Thyroid gland (tissue), 4 donors: ENCODE data around the gene SYT12. TPM values are rescaled to one million over a fixed set of nuclear protein-coding genes. Genes with fewer than 3 reads are reported as not detected.

Experiments used
- DNase-seq, 2 donors: peaks; one replicate each; pipeline ENCODE4 v3.0.0-alpha.2; 2019
- H3K27ac ChIP-seq, 3 donors: fragments of 200-600 bp; sonication (generic); 1 replicate in 2 of 3; 2 replicates in 1 of 3; pipeline ENCODE4 v1.5.1; 2016 to 2019; ENCODE audit warnings: mild to moderate bottlenecking in 1 of 3, moderate library complexity in 1 of 3
- H3K27me3 ChIP-seq: fragments of 200-600 bp; sonication (generic); one replicate; pipeline ENCODE4 v1.5.1; 2019
- H3K36me3 ChIP-seq, 2 donors: fragments of 200-600 bp; sonication (generic); one replicate each; pipeline ENCODE4 v1.5.1; 2016 to 2019
- H3K4me1 ChIP-seq, 2 donors: fragments of 200-600 bp; sonication (generic); one replicate each; pipeline ENCODE4 v1.5.1; 2017 to 2019
- H3K4me3 ChIP-seq, 3 donors: fragments of 200-600 bp; sonication (generic); replicated peaks in 1 of 3; 1 replicate in 2 of 3; 2 replicates in 1 of 3; pipeline ENCODE4 v1.5.1; 2016; ENCODE audit warnings: mild to moderate bottlenecking in 1 of 3
- H3K9me3 ChIP-seq: fragments of 200-600 bp; sonication (generic); one replicate; pipeline ENCODE4 v1.5.1; 2017
- CTCF ChIP-seq, 6 experiments: fragments of 200-600 bp in 3 of 6; fragments of 450-650 bp in 3 of 6; sonication (generic) in 3 of 6; IDR thresholded peaks; one replicate each; pipeline ENCODE4 v1.5.1; 2016 to 2019; ENCODE audit warnings: antibody characterized with exemption in 6 of 6, mild to moderate bottlenecking in 2 of 6, inconsistent platforms in 1 of 6, moderate library complexity in 1 of 6
- POLR2A ChIP-seq, 2 donors: fragments of 450-650 bp; IDR thresholded peaks; one replicate each; pipeline ENCODE4 v1.6.1; 2017; ENCODE audit warnings: antibody characterized with exemption in 2 of 2, mild to moderate bottlenecking in 2 of 2, moderate library complexity in 1 of 2
- WGBS, 2 donors: methylation state at CpG; one replicate each; pipeline ENCODE4 v1.1.5; 2017; 5-methylcytosine and 5-hydroxymethylcytosine counted together
- intact Hi-C: fragments of 100-400 bp; cut with DNase I; formaldehyde crosslinking; loops from one replicate; pipeline ENCODE4 v1.15.1; 2023
- total RNA-seq, 4 donors: library from RNA; depleted of rRNA; stranded (reverse); fragments of >200 nt; gene quantifications; one replicate each; pipeline ENCODE4 v1.2.3, GENCODE V29; 2016

Gene SYT12
- total RNA-seq, 4 donors from 2014 or later, result 0.13 to 0.44 (median 0.22) TPM; not detected in 1

GRCh38 chr11:67082071-67082791, 59.3 kb downstream of the SYT12 start:
- Histone ChIP-seq H3K36me3 (no peaks in the 10 kb centered on the region), H3K4me1 (peaks cover 10 to 12% of the 10 kb centered on the region in 2 donors), H3K27me3 (no peaks in the 10 kb centered on the region), H3K4me3 (no peak overlapping the region), H3K27ac (no peak overlapping the region), H3K9me3 (no peaks in the 10 kb centered on the region)
- TF ChIP-seq CTCF (IDR thresholded peaks at IDR 0.05), result no peak
- TF ChIP-seq POLR2A (IDR thresholded peaks at IDR 0.05), result no peak
- intact Hi-C loops, result loop anchor here (5.0 kb wide), 2 partner anchors 85 to 235 kb away; no protein-coding TSS in a partner anchor
- 38 to 41% methylated on average over 18 to 19 of the region's 20 CpGs for WGBS, 2 donors
- DNase-seq, result peak; percentile 30

GRCh38 chr11:67083786-67084366, 60.9 kb downstream of the SYT12 start:
- intact Hi-C loops, result loop anchor here (5.0 kb wide), 2 partner anchors 83 to 233 kb away; no protein-coding TSS in a partner anchor

GRCh38 chr11:67085617-67086016, 62.7 kb downstream of the SYT12 start:
- H3K4me1 ChIP-seq, result peaks cover 10 to 12% of the 10 kb centered on the region in 2 donors
- H3K4me3 ChIP-seq, result no peak overlapping the region
- intact Hi-C loops, result no loop called here
- WGBS, 2 donors, result 91 to 95% methylated on average over 5 of the region's 5 CpGs
- no peak overlapping the region for H3K27ac ChIP-seq
- H3K27me3 ChIP-seq, result no peaks in the 10 kb centered on the region
- TF ChIP-seq POLR2A (IDR thresholded peaks at IDR 0.05) (no peak), CTCF (IDR thresholded peaks at IDR 0.05) (no peak)
- no peaks in the 10 kb centered on the region for H3K36me3 ChIP-seq
- no peaks in the 10 kb centered on the region for H3K9me3 ChIP-seq
- no peak for DNase-seq

More at GRCh38 chr11:67083786-67084366, 60.9 kb downstream of the SYT12 start:
- no peaks in the 10 kb centered on the region for H3K9me3 ChIP-seq
- no peaks in the 10 kb centered on the region for H3K36me3 ChIP-seq
- no peak overlapping the region for H3K27ac ChIP-seq
- H3K4me3 ChIP-seq, result no peak overlapping the region
- H3K27me3 ChIP-seq, result no peaks in the 10 kb centered on the region
- peaks cover 10 to 12% of the 10 kb centered on the region in 2 donors for H3K4me1 ChIP-seq
- no peak for TF ChIP-seq POLR2A (IDR thresholded peaks at IDR 0.05)
- TF ChIP-seq CTCF (IDR thresholded peaks at IDR 0.05), result no peak
- no peak for DNase-seq
- 91 to 92% methylated on average over 8 of the region's 8 CpGs for WGBS, 2 donors

GRCh38 chr11:67090717-67091116, 67.8 kb downstream of the SYT12 start:
- Histone ChIP-seq H3K4me3 (no peak overlapping the region), H3K36me3 (no peaks in the 10 kb centered on the region), H3K27ac (no peak overlapping the region), H3K4me1 (no peaks in the 10 kb centered on the region), H3K9me3 (no peaks in the 10 kb centered on the region), H3K27me3 (no peaks in the 10 kb centered on the region)
- TF ChIP-seq POLR2A (IDR thresholded peaks at IDR 0.05) (no peak), CTCF (IDR thresholded peaks at IDR 0.05) (no peak)
- intact Hi-C loops, result no loop called here
- no peak for DNase-seq
- 94 to 99% methylated on average over 7 to 8 of the region's 8 CpGs for WGBS, 2 donors

GRCh38 chr11:67095214-67095507, 72.2 kb downstream of the SYT12 start:
- 92 to 100% methylated on average over 1 of the region's 1 CpG for WGBS, 2 donors
- H3K4me3 ChIP-seq, result no peak overlapping the region
- H3K9me3 ChIP-seq, result no peaks in the 10 kb centered on the region
- H3K4me1 ChIP-seq, result no peaks in the 10 kb centered on the region
- no peaks in the 10 kb centered on the region for H3K36me3 ChIP-seq
- TF ChIP-seq CTCF (IDR thresholded peaks at IDR 0.05) (peak in 1 of 6 experiments; percentile 1), POLR2A (IDR thresholded peaks at IDR 0.05) (no peak)
- no peaks in the 10 kb centered on the region for H3K27me3 ChIP-seq
- intact Hi-C loops, result no loop called here
- DNase-seq, result no peak
- no peak overlapping the region for H3K27ac ChIP-seq
